ENCODE measurements around the gene ACO1. TPM values are rescaled to one million over a fixed set of nuclear protein-coding genes. Genes with fewer than 3 reads are reported as not detected.

ACO1 gene
- total and polyA plus RNA-seq, 9 of the 15 experiments (the other 6 are each of a cell fraction or from before 2014, with no cell fraction given): 0.96 to 29.7 (median 16.9) TPM

DNA sequence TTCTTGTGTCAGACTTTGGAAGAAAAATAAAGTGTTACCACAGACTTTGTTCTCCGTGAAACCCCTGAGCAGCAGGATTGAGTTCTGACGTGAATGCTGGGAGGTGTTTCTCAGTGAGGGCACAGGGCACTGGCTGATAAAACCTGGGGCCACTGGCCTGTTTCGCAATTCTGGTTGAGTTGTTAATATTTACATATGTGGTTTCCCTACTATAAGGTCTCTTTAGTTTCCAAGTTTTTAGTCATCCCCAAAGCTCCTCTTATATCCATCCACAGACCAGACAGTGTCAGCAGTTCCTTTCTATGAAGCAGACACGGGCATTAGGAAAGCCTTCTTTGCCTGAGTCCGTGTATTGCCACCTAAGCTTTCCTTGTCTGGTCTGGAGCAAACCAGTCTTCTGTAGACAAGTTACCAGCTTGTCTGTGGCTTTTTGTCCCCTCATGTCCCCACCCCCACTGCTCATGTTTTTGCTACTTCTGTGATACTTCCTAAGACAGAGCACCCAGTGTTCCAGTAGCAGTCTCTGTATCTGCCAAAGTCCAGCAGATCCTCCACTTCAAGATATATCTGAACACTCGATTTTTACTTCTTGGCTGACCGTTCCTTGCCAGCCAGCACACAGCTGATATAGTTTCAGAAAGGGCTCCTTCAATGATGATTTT is 42.0 kb downstream of the ACO1 start:
- Histone ChIP-seq H3K9me1 (ENCODE audit: control insufficient read depth, insufficient read depth, low read length) (no peaks in the 10 kb centered on the region), H3K4me1 (replicated peaks in 1 of 2; ENCODE audit: control insufficient read depth in 2 of 2, insufficient read depth in 2 of 2, low read length in 2 of 2) (peaks cover 0 to 10% of the 10 kb centered on the region in 2 experiments; a peak in 3 of 5 replicates), H3K79me2 (ENCODE audit: control insufficient read depth, insufficient read depth, low read length) (no peaks in the 10 kb centered on the region), H3K27ac (ENCODE audit: extremely low read depth, low read depth, low read length) (no peak overlapping the region), H3K9ac (ENCODE audit: insufficient read depth in 1 of 2, low read depth in 2 of 2, low read length in 2 of 2) (no peak overlapping the region), H3K9me3 (replicated peaks; ENCODE audit: control insufficient read depth, insufficient read depth, low read depth, low read length) (no peaks in the 10 kb centered on the region), H3K36me3 (ENCODE audit: control insufficient read depth, insufficient read depth, low read length) (peaks cover 26% of the 10 kb centered on the region; the same call in 2 of the 3 replicates), H4K20me1 (replicated peaks; ENCODE audit: control insufficient read depth, insufficient read depth, low read length) (no peaks in the 10 kb centered on the region), H3K27me3 (ENCODE audit: control insufficient read depth in 2 of 2, insufficient read depth in 2 of 2, low read length in 2 of 2) (no peaks in the 10 kb centered on the region), H3K4me3 (no peak overlapping the region), H3K4me2 (ENCODE audit: insufficient read depth, low read length) (no peak overlapping the region), H2AFZ (ENCODE audit: low read depth, low read length) (no peak overlapping the region)
- BruUV-seq (replicated peaks): no TSS peak
- in situ Hi-C loops (cut with MboI): no loop called here
- ChIA-PET POLR2A (interaction anchor here (0.6 kb wide), 1 partner anchor 814 kb away, joined by 3 read pairs; no protein-coding TSS in a partner anchor), CTCF (ENCODE audit: low intra/inter-chr PET ratio) (no interaction called here)
- intact Hi-C loops (cut with micrococcal nuclease): no loop called here
- FAIRE-seq: no peak
- ATAC-seq: no peak
- 64% methylated on average over 6 of the region's 7 CpGs for WGBS (ENCODE audit: insufficient coverage, low coverage, missing lambda C conversion rate)
- no peak for DNase-seq (ENCODE audit: extremely low read depth in 1 of 4, low spot score in 3 of 4)
- TF ChIP-seq, protein P1, sequence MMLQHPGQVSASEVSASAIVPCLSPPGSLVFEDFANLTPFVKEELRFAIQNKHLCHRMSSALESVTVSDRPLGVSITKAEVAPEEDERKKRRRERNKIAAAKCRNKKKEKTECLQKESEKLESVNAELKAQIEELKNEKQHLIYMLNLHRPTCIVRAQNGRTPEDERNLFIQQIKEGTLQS (IDR thresholded peaks at IDR 0.05): no peak
- TF ChIP-seq, protein P1 (CRISPR knock-in tag; conservative IDR thresholded peaks at IDR 0.05): no peak
- TF ChIP-seq POLR2AphosphoS5 (IDR thresholded peaks at IDR 0.05; ENCODE audit: control insufficient read depth, insufficient read depth, low read depth, low read length): no peak
- TF ChIP-seq, protein P2, sequence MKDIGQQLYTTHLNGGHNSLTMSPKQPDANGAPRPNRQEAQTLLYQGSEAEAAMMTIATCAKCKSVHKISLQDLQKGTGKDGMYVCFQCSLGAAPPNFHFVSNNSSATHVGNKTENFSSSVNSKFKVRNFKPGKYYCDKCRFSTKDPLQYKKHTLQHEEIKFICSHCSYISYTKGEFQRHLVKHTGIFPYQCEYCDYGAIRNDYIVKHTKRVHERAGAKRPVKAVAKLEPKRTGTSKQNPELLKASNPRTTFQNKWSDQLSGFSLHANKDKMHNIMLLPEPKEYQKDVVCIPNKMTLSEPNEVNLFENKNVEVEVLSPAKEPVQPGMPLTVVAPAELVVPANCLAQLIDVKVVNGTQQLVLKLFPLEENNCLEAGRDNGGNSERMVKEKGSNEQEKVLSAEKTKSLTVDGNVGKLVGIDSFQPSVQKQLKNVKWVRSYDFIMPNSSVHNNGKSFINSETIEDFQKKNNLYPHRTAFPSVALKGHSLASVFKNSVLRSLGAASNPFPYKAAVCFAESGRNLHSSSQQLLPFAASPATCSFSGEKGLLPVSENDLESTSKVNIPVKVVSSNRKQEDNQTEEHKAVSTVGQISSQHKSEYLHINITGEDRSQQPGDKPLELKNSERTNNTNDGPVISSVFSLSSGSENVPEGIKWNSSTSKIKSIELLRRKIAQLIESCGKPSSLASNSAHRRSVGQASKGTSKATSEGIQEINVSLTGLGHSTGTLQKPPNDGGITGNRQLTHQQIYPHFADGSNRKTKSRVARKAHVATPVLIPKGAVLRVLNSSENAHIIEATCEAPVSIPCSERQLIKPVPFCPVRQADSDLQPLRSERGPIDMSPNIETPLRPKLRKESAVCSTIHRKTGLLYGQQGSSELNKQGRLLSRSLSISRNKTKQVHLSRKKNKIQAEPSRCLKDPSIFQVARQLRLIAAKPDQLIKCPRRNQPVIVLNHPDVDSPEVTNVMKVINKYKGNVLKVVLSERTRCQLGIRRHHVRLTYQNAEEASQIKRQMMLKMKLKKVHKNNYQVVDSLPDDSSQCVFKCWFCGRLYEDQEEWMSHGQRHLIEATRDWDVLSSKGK (CRISPR knock-in tag; IDR thresholded peaks at IDR 0.05): no peak
- no peak for TF ChIP-seq CEBPG (CRISPR knock-in tag; IDR thresholded peaks at IDR 0.05)
- TF ChIP-seq CEBPG (tag; conservative IDR thresholded peaks at IDR 0.05 in 1 of 2, IDR thresholded peaks at IDR 0.05 in 1 of 2): 0 out of 4 replicates have a peak, but pooled peaks have one; percentile 26 to 35
- TF ChIP-seq, protein P3, sequence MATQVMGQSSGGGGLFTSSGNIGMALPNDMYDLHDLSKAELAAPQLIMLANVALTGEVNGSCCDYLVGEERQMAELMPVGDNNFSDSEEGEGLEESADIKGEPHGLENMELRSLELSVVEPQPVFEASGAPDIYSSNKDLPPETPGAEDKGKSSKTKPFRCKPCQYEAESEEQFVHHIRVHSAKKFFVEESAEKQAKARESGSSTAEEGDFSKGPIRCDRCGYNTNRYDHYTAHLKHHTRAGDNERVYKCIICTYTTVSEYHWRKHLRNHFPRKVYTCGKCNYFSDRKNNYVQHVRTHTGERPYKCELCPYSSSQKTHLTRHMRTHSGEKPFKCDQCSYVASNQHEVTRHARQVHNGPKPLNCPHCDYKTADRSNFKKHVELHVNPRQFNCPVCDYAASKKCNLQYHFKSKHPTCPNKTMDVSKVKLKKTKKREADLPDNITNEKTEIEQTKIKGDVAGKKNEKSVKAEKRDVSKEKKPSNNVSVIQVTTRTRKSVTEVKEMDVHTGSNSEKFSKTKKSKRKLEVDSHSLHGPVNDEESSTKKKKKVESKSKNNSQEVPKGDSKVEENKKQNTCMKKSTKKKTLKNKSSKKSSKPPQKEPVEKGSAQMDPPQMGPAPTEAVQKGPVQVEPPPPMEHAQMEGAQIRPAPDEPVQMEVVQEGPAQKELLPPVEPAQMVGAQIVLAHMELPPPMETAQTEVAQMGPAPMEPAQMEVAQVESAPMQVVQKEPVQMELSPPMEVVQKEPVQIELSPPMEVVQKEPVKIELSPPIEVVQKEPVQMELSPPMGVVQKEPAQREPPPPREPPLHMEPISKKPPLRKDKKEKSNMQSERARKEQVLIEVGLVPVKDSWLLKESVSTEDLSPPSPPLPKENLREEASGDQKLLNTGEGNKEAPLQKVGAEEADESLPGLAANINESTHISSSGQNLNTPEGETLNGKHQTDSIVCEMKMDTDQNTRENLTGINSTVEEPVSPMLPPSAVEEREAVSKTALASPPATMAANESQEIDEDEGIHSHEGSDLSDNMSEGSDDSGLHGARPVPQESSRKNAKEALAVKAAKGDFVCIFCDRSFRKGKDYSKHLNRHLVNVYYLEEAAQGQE (IDR thresholded peaks at IDR 0.05; ENCODE audit: borderline replicate concordance): no peak
- TF ChIP-seq, protein P3 (CRISPR knock-in tag; IDR thresholded peaks at IDR 0.05; ENCODE audit: low read depth): no peak
- TF ChIP-seq HNRNPLL (IDR thresholded peaks at IDR 0.05; ENCODE audit: low read depth, low read length, poor library complexity, severe bottlenecking): no peak

All from K562 (cell line).